GM12878 (cell line): ENCODE data around the gene PPBP. TPM values are rescaled to one million over a fixed set of nuclear protein-coding genes. Genes with fewer than 3 reads are reported as not detected.

Experiments
- ATAC-seq: fragments of 200-7000 bp; cut with Tn5 transposase; 3 replicates; pipeline ENCODE4 v1.9.1; 2020; ENCODE audit warnings: mild to moderate bottlenecking, moderate library complexity
- BruUV-seq: library from RNA; stranded (reverse); fragments of 400-500 nt; replicated peaks from 2 replicates; lab custom pipeline; 2021; lab: Mats Ljungman, UMichigan
- CTCF ChIA-PET: fragments of 300-600 bp; sonication (Branson Sonifier 250); formaldehyde crosslinking; extraction: SDS; loops from one replicate; lab custom pipeline; 2021; ENCODE audit warnings: inconsistent platforms; lab: Yijun Ruan, JAX
- POLR2A ChIA-PET: fragments of 350-600 bp; formaldehyde crosslinking; extraction: SDS; loops from one replicate; lab custom pipeline; 2021; ENCODE audit warnings: inconsistent platforms; lab: Charles Lee
- RAD21 ChIA-PET: fragments of 300-600 bp; sonication (Branson Sonifier 250); formaldehyde crosslinking; loops from one replicate; lab custom pipeline; 2023; ENCODE audit warnings: antibody characterized with exemption; ENCODE audit not compliant: unreplicated experiment; lab: Charles Lee
- SMC1A ChIA-PET: fragments of 300-600 bp; sonication (Branson Sonifier 250); formaldehyde crosslinking; loops from one replicate; lab custom pipeline; 2023; ENCODE audit not compliant: unreplicated experiment, uncharacterized antibody; lab: Charles Lee
- DNase-seq: peaks from one replicate; pipeline ENCODE4 v3.0.0-alpha.2; 2011; ENCODE audit warnings: low read depth, low spot score
- FAIRE-seq: peaks from 3 replicates; lab custom pipeline; 2011; peaks lifted over from hg19 to GRCh38; lab: Jason Lieb, UNC
- H2AFZ ChIP-seq: 2 replicates; pipeline ENCODE4 v1.6.0; 2011; ENCODE audit warnings: low read depth, low read length, control low read depth; ENCODE audit not compliant: control insufficient read depth
- H3K27ac ChIP-seq: 2 replicates; pipeline ENCODE4 v1.5.1; 2011; ENCODE audit warnings: control low read depth; ENCODE audit not compliant: control insufficient read depth, insufficient read depth
- H3K27me3 ChIP-seq, 2 experiments: replicated peaks in 1 of 2; 2 replicates each; pipeline versions ENCODE4 v1.6.0 to v1.6.1; 2011; ENCODE audit warnings: low read length in 1 of 2; ENCODE audit not compliant: control insufficient read depth in 2 of 2, insufficient read depth in 2 of 2
- H3K36me3 ChIP-seq, 2 experiments: 2 replicates each; pipeline ENCODE4 v1.5.1; 2011; ENCODE audit warnings: low read length in 1 of 2; ENCODE audit not compliant: control insufficient read depth in 2 of 2, insufficient read depth in 2 of 2
- H3K4me1 ChIP-seq: 2 replicates; pipeline ENCODE4 v1.6.1; 2011; ENCODE audit warnings: mild to moderate bottlenecking, low read length, moderate library complexity, mixed read lengths; ENCODE audit not compliant: control insufficient read depth, insufficient read depth
- H3K4me2 ChIP-seq: 2 replicates; pipeline ENCODE4 v1.6.0; 2011; ENCODE audit warnings: control low read depth; ENCODE audit not compliant: control insufficient read depth, insufficient read depth
- H3K4me3 ChIP-seq: fragments of 200-600 bp; sonication (generic); 2 replicates; pipeline ENCODE4 v1.5.1; 2016
- H3K79me2 ChIP-seq: 2 replicates; pipeline ENCODE4 v1.6.0; 2011; ENCODE audit warnings: low read length; ENCODE audit not compliant: control insufficient read depth, insufficient read depth
- H3K9ac ChIP-seq: 2 replicates; pipeline ENCODE4 v1.8.0; 2011; ENCODE audit warnings: low read length, control low read depth, mixed read lengths; ENCODE audit not compliant: control insufficient read depth, insufficient read depth
- H3K9me3 ChIP-seq: replicated peaks from 3 replicates; pipeline ENCODE4 v1.5.1; 2011; ENCODE audit warnings: mild to moderate bottlenecking, low read length; ENCODE audit not compliant: control insufficient read depth, insufficient read depth
- H4K20me1 ChIP-seq: 2 replicates; pipeline ENCODE4 v1.6.0; 2011; ENCODE audit not compliant: control insufficient read depth, insufficient read depth
- BACH1 ChIP-seq: fragments of 450-650 bp; IDR thresholded peaks from 2 replicates; pipeline ENCODE4 v1.6.1; 2017; ENCODE audit warnings: mild to moderate bottlenecking, borderline replicate concordance
- CREM ChIP-seq: IDR thresholded peaks from 2 replicates; pipeline ENCODE4 v1.6.1; 2014; ENCODE audit warnings: antibody characterized with exemption, low read depth
- ELK1 ChIP-seq: IDR thresholded peaks from 2 replicates; pipeline ENCODE4 v1.6.1; 2012; ENCODE audit warnings: low read depth, low read length, improper control_type of control experiment
- GATAD2B ChIP-seq: fragments of 450-650 bp; conservative IDR thresholded peaks from 2 replicates; pipeline ENCODE4 v1.6.1; 2017; ENCODE audit warnings: low read depth, mild to moderate bottlenecking, moderate library complexity
- MYB ChIP-seq: fragments of 150-350 bp; IDR thresholded peaks from 2 replicates; pipeline ENCODE4 v1.6.1; 2014; ENCODE audit warnings: mild to moderate bottlenecking, low read depth, low read length, borderline replicate concordance
- ZBTB40 ChIP-seq: fragments of 450-650 bp; IDR thresholded peaks from 2 replicates; pipeline ENCODE4 v1.6.1; 2016; ENCODE audit warnings: mild to moderate bottlenecking, moderate library complexity, borderline replicate concordance
- in situ Hi-C: fragments of 300-500 bp; cut with MboI; formaldehyde crosslinking; loops from 9 replicates; pipeline ENCODE4 v1.14.3; 2018; ENCODE audit warnings: mixed read lengths
- intact Hi-C: fragments of 100-400 bp; cut with micrococcal nuclease; formaldehyde crosslinking; loops from one replicate; pipeline ENCODE4 v1.14.2; 2022; ENCODE audit not compliant: unreplicated experiment
- polyA plus RNA-seq, 11 experiments: library from polyadenylated mRNA; depleted of rRNA in 4 of 11; unstranded in 6 of 11; stranded (reverse) in 5 of 11; fragments of >200 nt; fragmentation: Nextera tagmentation in 4 of 11; fragmentation: Illumina TruSeq in 1 of 11; extraction: Ambion mirVana in 4 of 11; extraction: Trizol in 1 of 11; gene quantifications; 1 replicate in 1 of 11; 2 replicates in 10 of 11; pipeline versions ENCODE4 v1.2.1 to v1.2.3, GENCODE V29; 2011 to 2016; ENCODE audit warnings: inconsistent platforms in 2 of 11, missing spikeins in 2 of 11, low read depth in 1 of 11
- total RNA-seq, 4 experiments: library from RNA; depleted of rRNA in 3 of 4; stranded (reverse); fragments of >200 nt in 3 of 4; fragmentation: Illumina TruSeq in 1 of 4; extraction: Trizol in 1 of 4; gene quantifications; 2 replicates each; pipeline versions ENCODE4 v1.2.1 to v1.2.3, GENCODE V29; 2013 to 2021

PPBP gene
- total and polyA plus RNA-seq, 10 of the 15 experiments (the other 5 are each of a cell fraction or from before 2014, with no cell fraction given) = not detected

- TF ChIP-seq ELK1 = no peak
- TF ChIP-seq CREM = no peak
- TF ChIP-seq MYB = no peak
- no peak for TF ChIP-seq ZBTB40
Measured at GRCh38 chr4:73970011-73970410, 18.0 kb downstream of the PPBP start (continued).

GRCh38 chr4:73967866-73968265, 20.1 kb downstream of the PPBP start:
- no peak for FAIRE-seq
- H3K9ac ChIP-seq = no peak overlapping the region

More at GRCh38 chr4:73967866-73968265, 20.1 kb downstream of the PPBP start:
- H3K4me1 ChIP-seq = no peaks in the 10 kb centered on the region
- ATAC-seq (no peak), DNase-seq (no peak)
- ChIA-PET CTCF (no interaction called here), RAD21 (no interaction called here), SMC1A (no interaction called here), POLR2A (no interaction called here)
- H3K79me2 ChIP-seq = no peaks in the 10 kb centered on the region
- H4K20me1 ChIP-seq = no peaks in the 10 kb centered on the region
- H3K4me2 ChIP-seq = no peak overlapping the region
- in situ Hi-C loops = no loop called here
- H3K36me3 ChIP-seq = no peaks in the 10 kb centered on the region
- H3K4me3 ChIP-seq = no peak overlapping the region
- no peaks in the 10 kb centered on the region; a peak in 1 of 4 replicates for H3K27me3 ChIP-seq
- no peak overlapping the region for H2AFZ ChIP-seq
- no peak for TF ChIP-seq BACH1
- no peak for TF ChIP-seq GATAD2B
- BruUV-seq = no TSS peak
- H3K27ac ChIP-seq = no peak overlapping the region
- no peaks in the 10 kb centered on the region for H3K9me3 ChIP-seq
- intact Hi-C loops = no loop called here
